NCI-H748 (cell line): ENCODE results near the gene NDUFS2.
"Not testable (repeated sequence)": the region's sequence is repeated elsewhere in the genome, so short reads cannot be mapped to it uniquely, and the experiment has no call there.

Source experiments
- DNase-seq: peaks from one replicate; lab custom pipeline; 2025; ENCODE audit not compliant: unreplicated experiment; lab: John Stamatoyannopoulos, UW

The NDUFS2 gene

GRCh38 chr1:161218301-161219077 lies 16.3 kb downstream of the NDUFS2 start:
- no peak for DNase-seq

- DNase-seq = no peak
Observed at GRCh38 chr1:161219078-161219892, 17.1 kb downstream of the NDUFS2 start.

- DNase-seq = no peak
Observed at GRCh38 chr1:161220002-161220401, 17.8 kb downstream of the NDUFS2 start.

- DNase-seq = no peak
Observed at GRCh38 chr1:161222175-161223019, 20.2 kb downstream of the NDUFS2 start.

GRCh38 chr1:161223805-161224694 lies 21.9 kb downstream of the NDUFS2 start:
- DNase-seq = no peak

- not testable (repeated sequence) for DNase-seq
Observed at GRCh38 chr1:161224695-161225087, 22.5 kb downstream of the NDUFS2 start.

GRCh38 chr1:161225178-161225533 lies 23.0 kb downstream of the NDUFS2 start:
- no peak for DNase-seq

GRCh38 chr1:161225534-161226319 lies 23.6 kb downstream of the NDUFS2 start, which contains the start of gene TOMM40L:
Gene TOMM40L, plus strand, starts transcription at chr1:161226060. Its CDS starts 430 bp downstream, at chr1:161226490.
- DNase-seq = peak; percentile 96

GRCh38 chr1:161226320-161226711 lies 24.1 kb downstream of the NDUFS2 start:
- no peak for DNase-seq

GRCh38 chr1:161226759-161227158 lies 24.6 kb downstream of the NDUFS2 start:
- no peak for DNase-seq

GRCh38 chr1:161227196-161227871 lies 25.2 kb downstream of the NDUFS2 start:
- peak; percentile 81 for DNase-seq

GRCh38 chr1:161228032-161228431 lies 25.9 kb downstream of the NDUFS2 start:
- DNase-seq = no peak

GRCh38 chr1:161229896-161230295 lies 27.7 kb downstream of the NDUFS2 start:
- no peak for DNase-seq

- DNase-seq = no peak
Observed at GRCh38 chr1:161230762-161231161, 28.6 kb downstream of the NDUFS2 start.

GRCh38 chr1:161233102-161233501 lies 30.9 kb downstream of the NDUFS2 start:
- no peak for DNase-seq

GRCh38 chr1:161235957-161236775 lies 34.0 kb downstream of the NDUFS2 start:
- peak; percentile 30 for DNase-seq

- no peak for DNase-seq
Observed at GRCh38 chr1:161238039-161238473, 35.9 kb downstream of the NDUFS2 start, which contains the start of gene NR1I3. Gene NR1I3, minus strand, starts transcription at chr1:161238203. Its CDS starts 1,638 bp downstream, at chr1:161236565.

- no peak for DNase-seq
Observed at GRCh38 chr1:161241682-161242081, 39.5 kb downstream of the NDUFS2 start.
